ENCODE results near the gene TTC22. TPM values are rescaled to one million over a fixed set of nuclear protein-coding genes. Genes with fewer than 3 reads are reported as not detected.

The TTC22 gene
- total RNA-seq, result not detected in 2 replicates

DNA sequence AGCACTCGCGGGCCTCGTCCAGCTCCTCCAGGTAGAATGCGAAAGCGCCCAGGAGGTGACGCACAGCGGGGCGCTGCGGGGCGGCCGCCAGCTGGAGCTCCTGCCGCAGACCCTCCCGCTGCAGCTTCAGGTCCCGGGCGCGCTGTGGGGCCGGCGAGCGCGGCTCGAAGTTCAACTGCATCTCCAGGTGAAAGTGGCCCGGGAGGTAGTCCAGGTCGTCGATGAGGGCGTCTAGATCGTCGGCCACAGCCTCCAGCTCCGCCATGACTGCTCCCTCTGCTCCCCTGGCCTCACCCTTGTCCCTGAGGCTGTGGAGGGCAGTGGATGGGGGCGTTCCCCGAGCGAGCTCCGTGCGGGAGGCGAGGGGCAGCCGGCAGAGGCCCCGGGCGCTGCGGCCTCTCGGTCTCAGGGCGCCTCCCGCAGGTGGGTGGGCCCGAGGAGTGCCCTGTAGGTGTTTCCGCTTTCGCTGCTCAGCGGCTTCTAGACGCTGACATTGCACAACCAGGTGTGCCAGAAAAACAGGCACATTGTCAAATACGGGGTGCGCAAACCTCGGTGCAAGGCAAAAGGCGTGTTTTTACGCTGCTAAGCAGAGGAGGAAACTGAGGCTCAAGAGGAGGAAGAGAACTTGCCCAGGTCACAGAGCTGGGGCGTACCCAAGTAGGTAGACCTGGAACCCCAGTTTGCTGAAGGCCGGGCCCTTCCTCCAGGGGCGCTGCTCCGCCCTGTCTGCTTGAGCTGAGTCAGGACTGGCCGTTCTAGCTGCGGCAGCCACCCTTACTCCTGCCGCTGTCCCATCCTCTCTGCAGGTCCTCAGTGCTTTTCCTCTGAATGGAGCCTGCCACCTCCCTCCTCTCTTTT, at the start of gene TTC22:
Gene TTC22 (minus strand): TSS at position 425 of the 861 bp plus-strand sequence. CDS start 160 bp downstream, at position 265.
- no peak for DNase-seq (ENCODE audit: low read depth in 2 of 2)

DNA sequence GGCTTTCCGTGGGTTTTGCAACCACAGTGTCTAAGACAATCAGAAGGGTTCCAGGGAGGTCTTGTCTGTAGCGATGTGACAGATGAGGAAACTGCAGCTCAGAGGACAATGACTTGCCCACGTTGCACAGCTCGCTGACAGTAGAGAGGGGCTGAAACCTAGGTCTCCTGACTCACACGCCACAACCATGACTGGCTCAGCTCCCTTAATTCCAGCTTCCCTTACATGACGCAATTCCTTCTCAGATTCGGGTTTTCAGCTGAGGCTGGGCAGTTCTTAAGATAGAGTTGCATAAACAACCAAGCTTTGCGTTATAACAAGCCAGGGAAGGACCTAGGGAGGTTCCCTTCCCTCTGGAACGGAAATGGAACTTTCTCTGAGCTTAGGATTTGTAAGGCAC, 49.6 kb upstream of the TTC22 start:
- no peak for DNase-seq (ENCODE audit: low read depth in 2 of 2)

DNA sequence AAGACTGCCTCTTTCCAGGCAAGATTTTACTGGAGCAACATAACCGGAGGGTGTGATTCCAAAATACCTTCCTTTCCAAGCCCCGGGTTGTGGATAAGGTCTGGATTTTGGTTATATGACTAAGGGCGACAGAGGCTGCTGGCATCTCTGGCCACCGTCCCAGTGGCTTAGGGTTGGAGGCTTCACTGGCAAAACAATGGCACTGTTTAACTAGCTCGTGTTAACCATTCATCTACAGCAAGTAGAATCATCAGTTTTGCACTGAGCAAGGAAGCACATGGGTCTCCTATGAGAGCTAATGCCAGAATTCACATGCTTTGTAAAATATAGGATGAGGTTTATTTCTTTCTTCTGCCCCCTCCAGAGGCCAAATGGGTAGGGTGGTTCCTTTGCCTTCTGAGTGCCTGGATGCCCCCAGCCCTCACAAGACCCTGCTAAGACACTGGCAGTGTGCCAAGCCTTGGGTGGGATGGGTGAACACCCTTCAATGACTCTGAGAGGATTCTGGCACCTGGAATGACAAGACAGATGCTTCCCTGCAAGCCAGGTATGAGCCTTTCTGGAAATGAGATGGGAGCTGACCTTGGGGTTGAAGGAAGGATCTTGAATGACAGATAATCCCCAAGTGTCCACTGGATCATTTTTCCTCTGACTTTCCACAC, 49.1 kb upstream of the TTC22 start:
- no peak for DNase-seq (ENCODE audit: low read depth in 2 of 2)

DNA sequence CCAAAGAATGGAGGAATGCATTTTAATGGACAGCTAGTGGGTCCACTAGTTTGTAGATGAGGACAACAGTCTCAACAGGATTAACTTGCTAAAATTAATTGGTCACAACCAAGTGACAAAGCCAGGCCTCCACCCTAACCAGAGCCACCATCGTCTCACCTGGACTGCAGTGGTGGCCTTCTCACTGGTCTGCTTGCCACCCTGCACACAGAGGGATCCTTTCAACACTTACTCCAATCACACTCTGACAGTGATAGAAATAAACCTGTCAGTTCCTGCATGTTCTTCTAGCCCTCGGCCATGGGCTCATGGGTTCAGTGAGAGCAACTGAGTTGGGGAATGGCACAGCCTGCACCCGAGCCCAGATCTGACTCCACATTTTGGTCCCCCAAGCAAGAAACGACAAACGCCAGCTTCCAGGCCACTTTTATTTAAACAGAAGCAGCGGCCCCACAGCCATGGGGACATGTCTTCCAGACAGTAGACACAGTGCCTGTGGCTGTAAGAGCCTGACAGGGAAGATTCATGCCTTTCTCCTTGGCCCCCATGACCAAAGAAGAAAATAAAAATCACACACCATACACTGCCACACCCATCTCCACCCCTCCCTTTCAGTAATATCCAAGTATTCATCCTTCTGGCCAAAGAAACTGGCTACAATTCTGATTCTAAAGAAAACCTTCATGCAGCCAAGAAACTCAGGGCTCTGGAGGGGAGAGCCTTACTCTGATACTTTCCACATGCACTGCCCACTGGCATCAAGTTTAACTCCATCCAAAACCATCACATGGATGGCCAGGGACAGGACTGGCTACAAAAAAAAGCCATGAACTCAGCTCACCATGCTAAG, 48.3 kb upstream of the TTC22 start:
- no peak for DNase-seq (ENCODE audit: low read depth in 2 of 2)

DNA sequence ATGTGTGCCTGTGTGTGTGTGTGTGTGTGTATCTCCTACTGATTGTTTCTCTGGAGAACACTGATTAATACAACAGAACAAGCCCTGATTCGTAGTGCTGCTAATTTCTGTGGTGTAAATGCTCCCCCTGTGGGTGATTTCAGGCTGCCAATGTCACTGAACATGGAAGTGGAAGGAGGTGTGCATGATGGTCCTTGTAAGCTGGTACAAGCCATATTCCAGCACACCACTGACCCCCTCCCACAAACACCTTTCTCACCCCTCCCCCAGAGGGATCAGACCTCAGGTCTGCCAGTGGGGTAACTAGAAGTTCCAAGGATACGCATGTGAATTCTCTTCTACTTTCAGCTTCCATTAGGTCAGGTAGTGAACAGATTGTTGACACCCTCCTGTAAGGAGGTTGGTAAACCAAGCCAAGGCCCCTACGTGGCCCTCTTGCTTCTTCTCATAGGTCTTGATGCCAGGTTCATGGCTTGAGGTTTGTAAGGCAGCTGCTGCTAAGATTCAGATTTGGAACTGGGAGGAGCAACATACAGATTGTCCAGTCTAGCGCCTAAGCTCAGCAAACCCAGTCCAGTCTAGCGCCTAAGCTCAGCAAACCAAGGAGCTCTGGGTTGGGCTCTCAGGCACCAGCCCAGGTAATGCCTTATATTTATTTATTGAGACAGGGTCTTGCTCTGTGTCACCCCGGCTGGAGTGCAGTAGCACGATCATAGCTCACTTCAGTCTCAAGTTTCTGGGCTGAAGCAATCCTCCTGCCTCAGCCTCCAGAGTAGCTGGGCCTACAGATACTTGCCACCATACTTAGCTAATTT, 47.2 kb upstream of the TTC22 start:
- DNase-seq (ENCODE audit: low read depth in 2 of 2), result no peak

DNA sequence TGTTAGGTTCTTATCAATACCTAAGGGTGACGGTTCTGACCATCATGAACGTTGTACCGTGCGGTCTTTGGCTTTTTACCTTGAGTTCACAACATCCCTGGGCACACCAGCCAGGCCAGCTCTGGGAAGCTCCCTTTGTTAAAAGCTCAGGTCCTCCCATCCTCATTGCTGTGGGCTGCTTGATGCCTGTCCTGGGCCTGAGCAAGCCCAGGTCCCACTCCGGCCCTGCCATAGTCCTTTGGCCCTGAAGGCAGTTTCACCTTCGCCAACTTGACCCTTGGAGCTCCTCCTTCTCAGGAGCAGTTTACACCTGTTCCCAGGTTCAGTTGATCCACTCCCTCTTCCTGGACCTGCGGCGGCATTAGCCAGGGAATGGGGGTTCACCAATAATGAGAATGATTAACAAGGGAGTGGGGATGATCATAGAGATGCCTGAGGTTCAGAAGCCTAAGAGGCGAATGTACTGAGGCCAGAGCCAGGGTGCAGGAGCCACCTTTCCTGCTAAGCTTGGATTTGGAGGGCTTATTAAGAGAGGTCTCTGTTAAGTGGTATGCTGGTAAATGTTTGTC, 45.7 kb upstream of the TTC22 start:
- no peak for DNase-seq (ENCODE audit: low read depth in 2 of 2)

DNA sequence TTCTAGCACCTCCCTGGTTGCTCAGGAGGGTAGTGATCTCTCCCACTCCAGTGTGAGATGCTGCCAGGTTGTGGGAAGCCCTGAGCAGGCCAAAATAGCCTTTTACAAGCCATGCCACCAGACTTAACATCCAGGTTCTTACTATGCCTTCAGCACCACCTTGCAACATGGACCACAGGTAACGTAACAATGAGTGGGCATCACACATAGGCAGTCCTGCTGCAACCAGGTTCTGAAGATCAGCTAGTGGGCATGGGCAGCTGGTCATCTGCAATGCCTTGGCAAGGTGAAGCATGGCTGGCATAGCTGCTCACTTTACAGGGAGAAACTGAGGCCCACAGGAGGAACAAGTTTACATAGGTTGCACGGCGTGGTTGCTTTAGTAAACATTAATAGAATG, 45.2 kb upstream of the TTC22 start:
- no peak for DNase-seq (ENCODE audit: low read depth in 2 of 2)

DNA sequence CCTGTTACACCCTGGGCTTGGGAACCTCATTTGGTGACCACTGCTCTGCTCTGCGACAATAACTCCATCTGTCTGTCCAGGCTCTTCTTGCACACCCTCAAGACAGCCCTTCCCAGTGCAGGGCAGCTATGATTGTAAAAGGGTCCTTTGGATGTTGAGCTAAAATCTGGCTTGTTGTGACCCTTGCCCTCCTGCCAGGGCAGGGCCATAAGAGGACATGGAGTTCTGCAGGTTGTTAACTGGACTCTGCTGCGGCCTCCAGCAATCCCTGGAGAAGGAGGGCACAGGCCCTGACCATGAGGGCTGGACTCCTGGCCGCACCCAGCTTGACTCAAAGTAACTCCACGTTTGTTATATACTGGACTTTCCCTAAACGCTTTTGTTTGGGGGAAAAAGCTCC, 44.6 kb upstream of the TTC22 start:
- DNase-seq (ENCODE audit: low read depth in 2 of 2), result no peak

DNA sequence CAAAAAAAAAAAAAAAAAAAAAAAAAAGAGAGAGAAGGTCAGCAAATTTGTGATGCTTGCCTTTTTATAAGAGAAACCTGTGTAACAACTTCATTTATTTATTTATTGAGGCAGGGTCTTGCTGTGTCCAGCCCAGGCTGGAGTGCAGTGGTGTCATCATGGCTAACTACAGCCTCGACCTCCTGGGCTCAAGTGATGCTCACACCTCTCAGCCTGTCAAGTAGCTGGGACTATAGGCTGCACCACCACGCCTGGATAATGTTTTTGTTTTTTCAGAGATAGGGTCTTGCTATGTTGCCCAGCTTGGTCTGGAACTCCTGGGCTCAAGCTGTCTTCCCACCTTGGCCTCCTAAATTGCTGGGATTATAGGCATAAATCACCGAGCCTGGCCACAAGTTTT, 43.4 kb upstream of the TTC22 start:
- no peak for DNase-seq (ENCODE audit: low read depth in 2 of 2)

DNA sequence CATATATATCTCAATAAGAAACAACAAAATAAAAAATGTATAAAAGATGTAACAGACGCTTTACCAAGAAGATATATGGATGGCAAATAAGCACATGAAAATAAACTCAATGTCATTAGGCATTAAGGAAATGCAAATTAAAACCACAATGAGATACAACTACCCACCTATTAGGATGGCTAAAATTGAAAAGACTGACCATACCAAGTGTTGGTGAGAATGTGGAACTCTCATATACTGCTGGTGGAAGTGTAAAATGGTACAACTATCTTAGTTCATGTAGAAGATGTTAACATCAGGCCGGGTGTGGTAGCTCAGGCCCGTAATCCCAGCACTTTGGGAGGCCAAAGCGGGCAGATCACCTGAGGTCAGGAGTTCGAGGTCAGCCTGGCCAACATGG, 42.3 kb upstream of the TTC22 start:
- no peak for DNase-seq (ENCODE audit: low read depth in 2 of 2)

DNA sequence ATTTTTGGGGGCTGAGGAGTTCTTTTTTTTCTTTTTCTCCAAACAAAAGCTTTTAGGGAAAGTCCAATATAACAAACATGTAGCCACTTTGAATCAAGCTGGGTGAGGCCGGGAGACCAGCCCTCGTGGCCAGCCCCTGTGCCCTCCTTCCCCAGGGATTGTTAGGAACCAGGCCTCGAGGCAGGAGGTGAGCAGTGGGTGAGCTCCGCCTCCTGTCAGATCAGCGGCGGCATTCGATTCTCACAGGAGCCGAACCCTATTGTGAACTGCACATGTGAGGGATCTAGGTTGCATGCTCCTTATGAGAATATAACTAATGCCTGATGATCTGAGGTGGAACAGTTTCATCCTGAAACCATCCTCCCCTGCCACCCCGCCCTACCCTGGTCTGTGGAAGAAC, 41.8 kb upstream of the TTC22 start:
- DNase-seq (ENCODE audit: low read depth in 2 of 2), result no peak

DNA sequence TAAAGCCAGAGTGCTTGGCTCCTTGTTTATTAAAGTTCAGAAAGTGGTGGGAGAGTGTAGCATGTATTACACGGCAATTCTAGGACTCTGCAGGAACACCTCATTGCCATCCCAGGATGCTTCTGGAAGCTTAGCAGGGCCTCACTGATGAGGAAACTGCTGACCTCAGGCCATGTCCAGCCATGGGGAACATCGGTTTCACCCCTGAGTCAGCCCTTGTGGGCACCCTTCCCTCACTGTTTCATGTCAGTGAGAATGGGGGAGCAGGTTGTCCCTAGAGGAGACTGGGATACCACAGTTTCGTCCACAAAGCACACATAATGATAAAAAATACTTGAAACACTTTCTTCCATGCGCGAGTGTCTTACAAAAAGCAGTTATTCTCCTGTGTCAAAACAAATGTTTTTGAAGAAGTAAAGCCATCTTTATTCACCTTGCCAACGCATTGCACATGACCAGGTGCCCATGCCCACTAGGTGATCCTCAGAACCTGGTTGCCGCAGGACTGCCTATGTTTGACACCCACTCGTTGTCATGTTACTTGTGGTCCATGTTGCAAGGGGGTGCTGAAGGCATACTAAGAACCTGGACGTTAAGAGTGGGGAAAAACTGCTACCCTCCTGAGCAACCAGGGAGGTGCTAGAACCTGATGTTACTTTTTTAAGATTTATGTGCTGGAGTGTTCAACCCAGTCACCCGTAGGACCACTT, 41.2 kb upstream of the TTC22 start:
- DNase-seq (ENCODE audit: low read depth in 2 of 2), result no peak

DNA sequence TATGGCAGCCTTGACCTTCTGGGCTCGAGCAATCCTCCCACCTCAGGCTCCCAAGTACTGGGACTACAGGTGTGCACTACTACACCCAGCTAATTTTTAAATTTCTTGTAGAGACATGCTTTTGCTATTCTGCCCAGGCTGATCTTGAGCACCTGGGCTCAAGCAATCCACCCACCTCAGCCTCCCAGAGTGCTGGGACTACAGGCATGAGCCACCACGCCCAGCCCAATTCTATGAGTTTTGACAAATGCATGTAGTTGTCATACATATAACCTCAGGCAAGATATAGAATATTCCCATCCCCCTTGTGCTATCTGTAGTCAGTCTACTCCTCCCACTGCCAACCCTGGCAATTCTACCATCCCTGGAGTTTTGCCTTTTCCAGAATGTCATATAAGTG, 38.7 kb upstream of the TTC22 start:
- DNase-seq (ENCODE audit: low read depth in 2 of 2), result no peak

DNA sequence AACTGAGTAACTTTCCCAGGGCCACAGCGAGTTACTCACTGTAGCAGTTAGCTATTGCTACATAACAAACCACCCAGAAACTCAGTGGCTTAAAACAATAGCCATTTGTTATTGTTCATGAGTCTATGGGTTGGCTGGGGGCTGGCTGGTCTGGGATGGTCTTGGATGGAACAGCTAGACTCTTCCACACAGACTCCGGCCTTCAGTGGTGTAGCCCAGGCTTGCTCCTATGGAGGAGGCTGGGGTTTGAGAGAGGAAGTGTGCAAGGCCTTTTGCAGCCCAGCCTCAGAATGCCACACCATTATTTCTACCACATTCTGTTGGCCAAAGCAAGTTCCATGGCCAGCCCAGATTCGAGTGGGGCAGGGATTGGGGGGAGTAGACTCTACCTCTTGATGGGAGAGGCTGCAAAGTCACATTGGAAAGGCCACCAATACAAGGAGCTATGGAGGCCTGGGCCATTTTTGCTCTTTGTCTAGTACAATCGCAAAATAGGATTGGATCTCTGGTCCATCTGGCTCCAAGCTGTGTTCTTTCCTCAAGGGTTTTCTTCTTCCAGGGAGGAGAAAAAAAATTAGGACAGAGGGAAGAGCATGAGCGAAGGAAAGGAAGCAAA, 37.5 kb upstream of the TTC22 start:
- DNase-seq (ENCODE audit: low read depth in 2 of 2), result no peak

DNA sequence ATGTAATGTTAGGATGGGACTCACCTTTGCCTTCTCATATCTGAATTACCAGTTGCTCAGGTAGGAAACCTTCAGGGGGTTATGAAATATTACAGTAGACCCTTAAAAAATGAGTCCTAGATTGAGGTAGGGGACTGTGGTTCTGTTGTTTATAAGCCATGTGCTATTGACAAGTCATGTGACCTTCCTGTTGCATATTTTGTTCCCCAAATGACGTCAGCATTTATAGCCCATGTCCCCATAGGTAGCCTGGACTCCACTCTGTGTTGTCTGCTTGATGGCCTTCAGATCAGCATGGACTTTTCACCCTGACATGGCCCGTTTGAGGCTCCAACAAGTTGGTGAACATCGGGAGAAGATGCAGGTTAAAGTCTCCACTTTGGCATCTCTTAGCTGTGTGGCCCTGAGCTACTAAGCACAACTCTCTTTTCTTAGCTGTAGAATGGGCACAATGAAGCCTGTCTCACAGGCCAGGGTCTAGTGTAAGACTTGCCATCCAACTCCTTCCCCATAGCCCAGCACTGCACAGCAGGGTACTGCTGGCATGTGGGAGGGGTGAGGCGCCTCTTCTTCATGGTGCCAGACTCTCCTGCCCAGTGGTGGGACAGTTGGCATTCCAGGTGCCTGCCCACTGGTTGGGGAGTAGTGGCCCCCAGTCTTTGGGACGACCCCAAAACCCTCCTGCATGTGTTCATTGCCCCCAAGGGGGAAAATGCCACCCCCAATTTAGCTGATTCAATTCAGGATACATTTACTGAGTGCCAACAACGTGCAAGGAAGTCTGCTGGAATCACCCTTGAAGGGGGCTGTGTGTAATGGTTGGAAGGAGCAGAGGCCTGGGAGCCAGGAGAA, 36.1 kb upstream of the TTC22 start:
- DNase-seq (ENCODE audit: low read depth in 2 of 2), result no peak

DNA sequence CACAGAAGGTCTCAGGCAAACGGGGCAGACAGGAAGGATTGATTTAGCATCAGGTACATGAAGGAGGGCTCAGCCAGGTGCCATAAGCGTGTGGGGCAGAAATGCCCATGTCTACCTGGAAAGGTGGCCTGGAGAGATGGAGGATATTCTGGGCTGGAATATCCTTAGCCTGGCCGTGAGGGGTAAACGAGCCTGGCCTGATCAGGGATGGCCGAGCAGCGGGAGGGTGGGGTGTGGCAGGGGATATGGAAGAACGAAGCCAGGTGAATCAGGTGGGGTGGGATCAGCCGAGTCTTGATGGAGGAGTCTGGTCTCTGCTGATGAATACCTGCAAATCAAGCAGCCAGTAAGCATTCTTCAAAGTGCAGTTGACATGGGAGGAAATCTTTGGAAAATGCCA, 35.5 kb upstream of the TTC22 start:
- no peak for DNase-seq (ENCODE audit: low read depth in 2 of 2)

DNA sequence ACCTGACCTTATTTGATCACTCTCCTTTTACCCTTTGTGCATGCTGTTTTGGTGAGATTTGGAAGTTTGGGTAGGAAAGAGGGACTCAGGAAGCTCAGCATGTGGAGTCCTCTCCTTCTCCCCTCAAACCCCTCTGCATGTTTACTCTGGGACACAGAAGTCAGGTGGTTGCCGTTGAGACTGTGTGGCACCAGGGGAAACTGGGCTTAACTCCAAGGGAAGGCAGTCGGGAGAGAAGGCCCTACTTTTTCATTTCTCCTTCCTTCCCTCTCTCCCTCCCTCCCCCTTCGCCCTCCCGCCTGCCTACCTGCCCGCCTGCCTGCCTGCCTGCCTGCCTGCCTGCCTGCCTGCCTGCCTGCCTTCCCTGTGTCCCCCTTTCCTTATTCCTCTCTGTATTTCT, 34.8 kb upstream of the TTC22 start:
- no peak for DNase-seq (ENCODE audit: low read depth in 2 of 2)

DNA sequence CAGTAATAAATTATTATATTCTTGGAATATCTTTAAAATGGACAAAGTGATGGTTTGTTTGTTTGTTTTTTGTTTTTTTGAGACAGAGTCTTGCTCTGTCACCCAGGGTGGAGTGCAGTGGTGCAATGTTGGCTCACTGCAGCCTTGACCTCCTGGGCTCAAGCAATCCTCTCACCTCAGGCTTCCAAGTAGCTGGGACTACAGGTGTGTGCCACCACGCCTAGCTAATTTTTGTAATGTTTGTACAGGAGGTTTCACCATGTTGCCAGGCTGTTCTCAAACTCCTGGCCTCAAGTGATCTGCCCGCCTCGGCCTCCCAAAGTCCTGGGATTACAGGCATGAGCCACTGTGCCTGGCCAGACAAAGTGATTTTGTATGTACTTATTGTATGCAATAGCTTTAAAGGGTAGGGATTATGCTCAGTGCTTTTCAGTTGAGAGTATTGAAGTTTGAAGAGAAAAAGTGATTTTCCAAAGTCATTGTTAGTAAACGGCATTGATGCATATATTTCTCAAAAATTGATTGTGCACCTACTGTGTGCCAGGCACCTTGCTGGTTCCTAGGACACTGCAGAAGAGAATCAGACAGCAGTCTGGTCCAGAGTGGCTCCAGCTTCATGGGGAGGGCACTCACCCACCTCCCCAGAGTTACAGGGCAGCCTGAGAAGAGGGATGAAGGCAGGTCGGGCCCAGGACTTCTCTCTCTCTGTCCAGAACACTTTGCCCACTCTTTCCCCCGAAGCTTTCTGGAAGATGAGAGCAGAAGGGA, 34.2 kb upstream of the TTC22 start:
- DNase-seq (ENCODE audit: low read depth in 2 of 2), result no peak

Measured in dermis microvascular lymphatic vessel endothelial cell (primary cell).